ENCODE data around the gene KIF23.

Gene KIF23

GRCh38 chr15:69395460-69395859 lies 18.7 kb upstream of the KIF23 start:
- no peak overlapping the region for H3K4me3 ChIP-seq (ENCODE audit: low read depth, low read length)
- no peak for TF ChIP-seq CTCF (IDR thresholded peaks at IDR 0.05; ENCODE audit: borderline replicate concordance, insufficient read depth, low read depth, low read length)

GRCh38 chr15:69395991-69396390 lies 18.2 kb upstream of the KIF23 start:
- no peak for TF ChIP-seq CTCF (IDR thresholded peaks at IDR 0.05; ENCODE audit: borderline replicate concordance, insufficient read depth, low read depth, low read length)
- no peak overlapping the region for H3K4me3 ChIP-seq (ENCODE audit: low read depth, low read length)

- H3K4me3 ChIP-seq (ENCODE audit: low read depth, low read length): no peak overlapping the region
- no peak for TF ChIP-seq CTCF (IDR thresholded peaks at IDR 0.05; ENCODE audit: borderline replicate concordance, insufficient read depth, low read depth, low read length)
These were observed 15.7 kb upstream of the KIF23 start for GRCh38 chr15:69398491-69398891.

GRCh38 chr15:69400850-69401249 lies 13.3 kb upstream of the KIF23 start:
- no peak for TF ChIP-seq CTCF (IDR thresholded peaks at IDR 0.05; ENCODE audit: borderline replicate concordance, insufficient read depth, low read depth, low read length)
- no peak overlapping the region for H3K4me3 ChIP-seq (ENCODE audit: low read depth, low read length)

- TF ChIP-seq CTCF (IDR thresholded peaks at IDR 0.05; ENCODE audit: borderline replicate concordance, insufficient read depth, low read depth, low read length): no peak
These were observed 11.3 kb upstream of the KIF23 start for GRCh38 chr15:69402816-69403215.

GRCh38 chr15:69403594-69403993 lies 10.6 kb upstream of the KIF23 start:
- H3K4me3 ChIP-seq (ENCODE audit: low read depth, low read length): no peak overlapping the region

More at GRCh38 chr15:69402816-69403215, 11.3 kb upstream of the KIF23 start:
- H3K4me3 ChIP-seq (ENCODE audit: low read depth, low read length): no peak overlapping the region

More at GRCh38 chr15:69403594-69403993, 10.6 kb upstream of the KIF23 start:
- TF ChIP-seq CTCF (IDR thresholded peaks at IDR 0.05; ENCODE audit: borderline replicate concordance, insufficient read depth, low read depth, low read length): no peak
